A549 (cell line): ENCODE results near the gene TJP1. TPM values are rescaled to one million over a fixed set of nuclear protein-coding genes. Genes with fewer than 3 reads are reported as not detected.

Experiments used
- BCL3 ChIP-seq: fragments of >200 bp; sonication (Bioruptor Twin); formaldehyde crosslinking; IDR thresholded peaks from 3 replicates; pipeline ENCODE4 v1.6.1; 2016
- BHLHE40 ChIP-seq: IDR thresholded peaks from 2 replicates; pipeline ENCODE4 v1.6.1; 2012; ENCODE audit warnings: low read depth, low read length, inconsistent platforms
- CBX2 ChIP-seq: fragments of 200-600 bp; sonication (generic); IDR thresholded peaks from 2 replicates; pipeline ENCODE4 v1.6.1; 2016; ENCODE audit warnings: low read depth, mild to moderate bottlenecking, borderline replicate concordance
- CBX8 ChIP-seq: fragments of 200-600 bp; sonication (generic); IDR thresholded peaks from 2 replicates; pipeline ENCODE4 v1.6.1; 2016
- CEBPB ChIP-seq, 2 experiments: fragments of >200 bp in 1 of 2; sonication (Bioruptor Twin) in 1 of 2; formaldehyde crosslinking in 1 of 2; IDR thresholded peaks; 2 replicates each; pipeline ENCODE4 v1.6.1; 2012 to 2016
- CHD2 ChIP-seq: fragments of 150-350 bp; IDR thresholded peaks from 2 replicates; pipeline ENCODE4 v1.6.1; 2014; ENCODE audit warnings: low read length; ENCODE audit not compliant: partially characterized antibody
- CTCF ChIP-seq: fragments of >200 bp; sonication (Bioruptor Twin); formaldehyde crosslinking; IDR thresholded peaks from 3 replicates; pipeline ENCODE4 v1.5.1; 2016
- FOSL2 ChIP-seq, 2 experiments: fragments of 450-650 bp in 1 of 2; fragments of >200 bp in 1 of 2; sonication (Bioruptor Twin) in 1 of 2; formaldehyde crosslinking; IDR thresholded peaks; 2 replicates each; pipeline versions ENCODE4 v1.5.0 to v1.6.1; 2016 to 2020; ENCODE audit warnings: mild to moderate bottlenecking in 1 of 2, moderate library complexity in 1 of 2
- GATA3 ChIP-seq: IDR thresholded peaks from 2 replicates; pipeline ENCODE4 v1.6.1; 2012; ENCODE audit warnings: borderline replicate concordance
- HMGXB4 ChIP-seq: fragments of 250-450 bp; sonication (Bioruptor Pico); IDR thresholded peaks from 2 replicates; pipeline ENCODE4 v1.5.0; 2021; ENCODE audit warnings: mild to moderate bottlenecking, moderate library complexity, borderline replicate concordance
- HOXB13 ChIP-seq: fragments of 250-450 bp; sonication (Bioruptor Pico); IDR thresholded peaks from 2 replicates; pipeline ENCODE4 v1.5.0; 2020; ENCODE audit warnings: low read depth, mild to moderate bottlenecking, moderate library complexity
- JUNB ChIP-seq: fragments of >200 bp; sonication (Bioruptor Twin); formaldehyde crosslinking; IDR thresholded peaks from 2 replicates; pipeline ENCODE4 v1.6.1; 2016
- KDM1A ChIP-seq: fragments of 200-600 bp; sonication (generic); IDR thresholded peaks from 2 replicates; pipeline ENCODE4 v1.6.1; 2016; ENCODE audit warnings: low read depth, mild to moderate bottlenecking
- KDM5A ChIP-seq: fragments of 200-600 bp; sonication (generic); IDR thresholded peaks from 2 replicates; pipeline ENCODE4 v1.6.1; 2016; ENCODE audit warnings: antibody characterized with exemption, mild to moderate bottlenecking
- MAX ChIP-seq: IDR thresholded peaks from 2 replicates; pipeline ENCODE4 v1.6.1; 2012
- MAZ ChIP-seq: fragments of 150-350 bp; IDR thresholded peaks from 2 replicates; pipeline ENCODE4 v1.6.1; 2014; ENCODE audit warnings: antibody characterized with exemption, low read depth, low read length, borderline replicate concordance
- NFE2L2 ChIP-seq: fragments of 150-350 bp; conservative IDR thresholded peaks from 2 replicates; pipeline ENCODE4 v1.6.1; 2014; ENCODE audit warnings: low read length
- NR3C1 ChIP-seq: fragments of >200 bp; sonication (Bioruptor Twin); formaldehyde crosslinking; IDR thresholded peaks from 3 replicates; pipeline ENCODE4 v1.6.1; 2017
- PBX3 ChIP-seq: IDR thresholded peaks from 2 replicates; pipeline ENCODE4 v1.6.1; 2012
- POLR2A ChIP-seq: IDR thresholded peaks from 2 replicates; pipeline ENCODE4 v1.6.1; 2012; ENCODE audit warnings: mild to moderate bottlenecking, low read length
- RFX5 ChIP-seq: fragments of 450-650 bp; IDR thresholded peaks from 2 replicates; pipeline ENCODE4 v1.7.1; 2014; ENCODE audit warnings: antibody characterized with exemption, mild to moderate bottlenecking, moderate library complexity
- RNF2 ChIP-seq: fragments of 200-600 bp; sonication (generic); IDR thresholded peaks from 2 replicates; pipeline ENCODE4 v1.6.1; 2016; ENCODE audit warnings: low read depth, mild to moderate bottlenecking, antibody characterized with exemption, moderate library complexity, borderline replicate concordance
- SMC3 ChIP-seq: fragments of >200 bp; sonication (Bioruptor Twin); formaldehyde crosslinking; IDR thresholded peaks from 3 replicates; pipeline ENCODE4 v1.6.1; 2018; ENCODE audit warnings: inconsistent platforms
- SREBF2 ChIP-seq: fragments of 450-650 bp; IDR thresholded peaks from 2 replicates; pipeline ENCODE4 v1.6.1; 2014; ENCODE audit warnings: mild to moderate bottlenecking, moderate library complexity
- USF2 ChIP-seq: fragments of 450-650 bp; IDR thresholded peaks from 2 replicates; pipeline ENCODE4 v1.6.1; 2014; ENCODE audit warnings: antibody characterized with exemption
- ZFP36 ChIP-seq: fragments of 450-650 bp; IDR thresholded peaks from 2 replicates; pipeline ENCODE4 v1.6.1; 2014; ENCODE audit warnings: borderline replicate concordance; ENCODE audit not compliant: partially characterized antibody
- ZNF302 ChIP-seq: fragments of 250-450 bp; sonication (Bioruptor Pico); IDR thresholded peaks from 2 replicates; pipeline ENCODE4 v1.9.0; 2021; ENCODE audit warnings: inconsistent platforms, mild to moderate bottlenecking, moderate library complexity
- ZSCAN20 ChIP-seq: fragments of 250-450 bp; sonication (Bioruptor Pico); IDR thresholded peaks from 2 replicates; pipeline ENCODE4 v1.8.0; 2022; ENCODE audit warnings: mild to moderate bottlenecking, moderate library complexity
- polyA plus RNA-seq, 4 experiments: library from polyadenylated mRNA; depleted of rRNA in 3 of 4; stranded (reverse); fragments of >200 nt; fragmentation: RNase III in 1 of 4; extraction: RNeasy Plus Mini Kit Qiagen cat#74134 plus additional on column Dnase treatment in 1 of 4; gene quantifications; 2 replicates in 3 of 4; 3 replicates in 1 of 4; pipeline ENCODE4 v1.2.3, GENCODE V29; 2011 to 2017

Gene TJP1
- polyA plus RNA-seq, 2 of the 4 experiments (the other 2 are of a cell fraction): 55.0 to 179 TPM

GRCh38 chr15:29698030-29698701 is 124.1 kb downstream of the TJP1 start (continued):
- TF ChIP-seq USF2 (no peak), GATA3 (peak; percentile 95), KDM1A (no peak), HOXB13 (CRISPR knock-in tag) (no peak), JUNB (peak; percentile 91), ZNF302 (no peak), HMGXB4 (no peak), CBX2 (no peak), CTCF (no peak), CHD2 (no peak), NFE2L2 (no peak; the same call in 1 of the 2 replicates), BHLHE40 (no peak), CEBPB (IDR thresholded peaks at IDR 0.05) (peak in 1 of 2 experiments; percentile 42; a peak in 1 of 4 replicates), ZSCAN20 (no peak), SMC3 (0 out of 3 replicates have a peak, but pooled peaks have one; percentile 35), SREBF2 (no peak), CBX8 (no peak), PBX3 (peak; percentile 78; the same call in 1 of the 2 replicates), NR3C1 (no peak), POLR2A (no peak), ZFP36 (no peak), MAZ (no peak), MAX (peak; percentile 94), BCL3 (0 out of 3 replicates have a peak, but pooled peaks have one; percentile 32), FOSL2 (IDR thresholded peaks at IDR 0.05) (peak; percentile 87), FOSL2 (CRISPR knock-in tag; IDR thresholded peaks at IDR 0.05) (peak; percentile 94), RNF2 (no peak), RFX5 (no peak), KDM5A (no peak)
- TF ChIP-seq, all 56 proteins: peak for 17
